T47D (cell line): Measurements from ENCODE around the gene MT1H.
A peak's percentile ranks its signal among the peaks of the same experiment; 100 is the strongest.
"Not testable (repeated sequence)": the region's sequence is repeated elsewhere in the genome, so short reads cannot be mapped to it uniquely, and the experiment has no call there.

ENCODE experiments used
- DNase-seq, 2 experiments: peaks; one replicate each; pipeline versions ENCODE4 v3.0.0 to v3.0.0-alpha.2; 2011 to 2012; ENCODE audit warnings: low read depth in 1 of 2, low spot score in 1 of 2
- JUND ChIP-seq: IDR thresholded peaks from 2 replicates; pipeline ENCODE4 v1.6.1; 2012; ENCODE audit warnings: low read depth
- in situ Hi-C: cut with HindIII; loops from 2 replicates; pipeline ENCODE4 v1.10.0; 2016; ENCODE audit warnings: low sequenced_read_pairs, low pct_unique_long_range_greater_than_20kb

Gene MT1H

DNA sequence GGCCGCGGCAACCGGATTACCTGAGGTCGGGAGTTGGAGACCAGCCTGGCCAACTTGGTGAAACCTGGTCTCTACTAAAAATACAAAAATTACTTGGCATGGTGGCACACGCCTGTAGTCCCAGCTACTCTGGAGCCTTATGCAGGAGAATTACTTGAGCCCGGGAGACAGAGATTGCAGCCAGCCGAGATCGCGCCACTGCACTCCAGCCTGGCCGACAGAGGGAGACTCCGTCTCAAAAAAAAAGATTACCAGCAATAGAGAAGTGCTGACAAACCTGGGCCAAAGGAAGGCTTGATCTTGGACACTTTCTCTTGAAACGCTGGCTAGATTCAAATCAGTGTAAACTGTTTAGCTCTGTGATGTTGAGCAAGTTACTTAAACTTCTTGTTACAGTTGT, 4.3 kb downstream of the MT1H start:
- no peak for TF ChIP-seq JUND
- in situ Hi-C loops = no loop called here
- peak in 1 of 2 experiments; percentile 57 for DNase-seq

DNA sequence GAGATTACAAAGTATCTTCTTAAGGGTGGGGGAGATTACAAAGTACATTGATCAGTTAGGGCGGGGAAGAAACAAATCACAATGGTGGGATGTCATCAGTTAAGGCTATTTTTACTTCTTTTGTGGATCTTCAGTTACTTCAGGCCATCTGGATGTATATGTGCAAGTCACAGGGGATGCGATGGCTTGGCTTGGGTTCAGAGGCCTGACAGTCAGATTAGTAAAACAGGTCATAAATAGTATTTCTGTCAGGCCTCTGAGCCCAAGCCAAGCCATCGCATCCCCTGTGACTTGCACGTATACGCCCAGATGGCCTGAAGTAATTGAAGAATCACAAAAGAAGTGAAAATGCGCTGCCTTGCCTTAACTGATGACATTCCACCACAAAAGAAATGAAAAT, 5.0 kb downstream of the MT1H start:
- DNase-seq, in situ Hi-C loops: not testable (repeated sequence)

DNA sequence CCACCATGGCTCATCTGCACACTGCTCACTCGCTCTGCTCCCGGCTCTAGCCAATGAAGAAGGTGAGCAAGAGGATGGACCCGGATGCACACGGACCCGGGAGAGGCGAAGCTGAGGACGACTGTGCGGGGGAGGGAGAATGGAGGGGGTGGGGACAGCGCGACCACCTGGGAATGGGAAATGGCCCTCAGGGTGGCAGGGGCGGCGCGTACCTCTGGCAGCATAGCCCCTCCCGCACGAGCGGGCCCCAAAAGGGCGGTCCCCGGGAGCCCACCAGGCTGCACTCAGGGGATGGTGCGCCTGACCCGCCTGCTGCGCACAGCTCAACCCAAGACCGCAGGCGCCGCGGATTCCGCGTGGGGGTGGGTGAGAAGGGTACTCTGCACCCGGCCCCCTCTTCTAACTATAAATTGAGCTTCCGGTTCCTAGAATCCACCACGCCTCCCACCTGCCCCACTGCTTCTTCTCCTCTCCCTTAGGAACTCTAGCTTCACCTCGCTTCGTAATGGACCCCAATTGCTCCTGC, 6.1 kb downstream of the MT1H start:
- in situ Hi-C loops = no loop called here
- DNase-seq = no peak
- no peak for TF ChIP-seq JUND

DNA sequence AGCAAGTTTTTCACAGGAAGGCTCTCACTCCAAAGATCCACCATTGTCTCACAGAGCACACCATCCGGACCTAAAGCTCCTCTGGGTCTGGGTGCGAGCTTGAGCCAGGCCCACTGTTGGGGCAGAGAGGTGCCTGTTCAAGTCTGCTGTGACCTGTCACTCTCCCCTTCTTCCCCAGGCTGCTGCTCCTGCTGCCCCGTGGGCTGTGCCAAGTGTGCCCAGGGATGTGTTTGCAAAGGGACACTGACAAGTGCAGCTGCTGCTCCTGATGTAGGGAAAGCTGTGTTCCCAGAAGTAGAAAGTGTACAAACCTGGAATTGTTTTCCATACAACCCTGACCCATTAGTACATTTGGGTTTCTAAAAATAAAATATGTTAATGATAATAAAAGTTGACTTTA, 7.9 kb downstream of the MT1H start:
- no peak for DNase-seq
- no peak for TF ChIP-seq JUND
- in situ Hi-C loops = no loop called here

DNA sequence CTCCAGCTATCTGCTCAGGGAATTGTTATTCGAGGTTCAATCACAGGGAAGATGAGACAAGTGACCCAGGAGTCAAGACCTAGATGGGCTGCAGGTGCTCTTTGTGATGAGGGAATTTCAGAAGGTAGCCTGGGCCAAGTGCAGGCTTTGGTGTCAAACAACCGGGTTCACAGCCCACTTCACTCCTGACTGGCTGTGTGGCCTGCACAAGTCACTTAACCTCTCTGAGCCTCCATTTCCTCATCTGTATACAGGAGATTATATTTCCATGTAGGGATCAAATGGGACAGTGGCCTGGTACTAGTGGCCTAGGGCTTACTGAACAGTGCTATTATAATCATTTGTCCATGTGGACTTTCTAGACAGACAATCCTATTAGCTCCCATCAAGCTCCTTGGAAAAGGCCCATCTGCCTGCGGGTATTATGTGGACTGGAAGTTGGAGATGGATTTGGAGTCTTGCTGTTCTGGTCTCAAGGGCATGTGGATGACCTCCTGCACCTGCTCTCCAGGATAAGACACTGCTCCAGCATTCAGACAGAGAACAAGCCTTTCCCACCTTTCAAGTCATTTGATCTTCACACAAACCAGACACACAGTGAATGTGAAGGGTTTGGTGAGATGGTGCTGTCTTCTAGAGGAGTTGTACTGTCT, 9.6 kb downstream of the MT1H start:
- TF ChIP-seq JUND = no peak
- DNase-seq = no peak
- in situ Hi-C loops = no loop called here

DNA sequence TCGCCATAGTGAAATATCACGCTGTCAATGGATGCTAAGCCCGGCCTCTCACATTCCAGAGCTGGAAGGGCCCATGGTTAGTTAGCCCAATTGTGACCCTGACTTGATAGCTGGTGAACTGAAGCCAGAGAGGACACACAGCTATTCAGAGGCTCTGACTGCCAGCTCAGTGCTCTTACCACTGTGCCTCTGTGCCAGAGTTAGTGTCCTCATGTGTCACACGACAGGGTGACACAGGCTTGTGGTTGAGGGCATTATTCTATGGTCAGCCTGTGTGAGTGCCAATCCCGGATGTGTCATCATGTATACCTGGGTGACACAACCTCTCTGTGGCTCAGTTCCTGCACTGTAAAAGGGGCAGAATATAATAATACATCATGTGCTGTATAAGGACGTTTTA, 10.2 kb downstream of the MT1H start:
- TF ChIP-seq JUND = no peak
- in situ Hi-C loops = no loop called here
- no peak for DNase-seq

DNA sequence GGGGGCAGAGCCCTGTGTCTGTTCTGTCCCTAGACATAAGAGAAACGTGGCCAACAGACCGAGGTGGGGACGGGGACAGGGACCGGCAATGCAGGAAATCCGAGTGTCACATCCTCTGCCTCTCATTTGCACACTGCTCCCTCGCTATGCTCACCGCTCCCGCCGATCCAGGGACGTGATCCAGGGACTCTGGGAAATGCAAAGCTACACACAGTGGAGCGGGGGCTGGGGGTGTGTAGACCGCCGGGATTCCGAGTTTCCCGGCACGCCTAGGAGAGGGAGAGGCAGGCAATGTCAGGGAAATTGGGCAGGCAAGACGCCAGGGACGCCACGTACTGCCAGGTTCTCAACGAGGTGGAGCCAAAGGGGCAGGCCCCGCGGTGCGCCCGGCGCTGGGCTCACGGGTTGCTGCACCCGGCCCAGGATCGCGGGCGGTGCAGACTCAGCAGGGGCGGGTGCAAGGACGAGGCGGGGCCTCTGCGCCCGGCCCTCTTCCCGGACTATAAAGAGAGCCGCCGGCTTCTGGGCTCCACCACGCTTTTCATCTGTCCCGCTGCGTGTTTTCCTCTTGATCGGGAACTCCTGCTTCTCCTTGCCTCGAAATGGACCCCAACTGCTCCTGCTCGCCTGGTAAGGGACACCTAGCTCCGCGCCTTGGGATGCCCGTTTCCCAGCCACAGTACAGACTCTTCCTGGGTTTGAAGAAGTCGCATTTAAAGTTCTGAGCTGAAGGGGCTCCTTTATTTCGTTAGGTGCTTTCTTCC, 12.5 kb downstream of the MT1H start, which contains the start of gene MT1X:
MT1X (plus strand) TSS at position 532 of the 764 bp plus-strand sequence; CDS start at position 603, 71 bp downstream.
- DNase-seq = peak; percentile 60 to 93
- TF ChIP-seq JUND = no peak
- in situ Hi-C loops = no loop called here

DNA sequence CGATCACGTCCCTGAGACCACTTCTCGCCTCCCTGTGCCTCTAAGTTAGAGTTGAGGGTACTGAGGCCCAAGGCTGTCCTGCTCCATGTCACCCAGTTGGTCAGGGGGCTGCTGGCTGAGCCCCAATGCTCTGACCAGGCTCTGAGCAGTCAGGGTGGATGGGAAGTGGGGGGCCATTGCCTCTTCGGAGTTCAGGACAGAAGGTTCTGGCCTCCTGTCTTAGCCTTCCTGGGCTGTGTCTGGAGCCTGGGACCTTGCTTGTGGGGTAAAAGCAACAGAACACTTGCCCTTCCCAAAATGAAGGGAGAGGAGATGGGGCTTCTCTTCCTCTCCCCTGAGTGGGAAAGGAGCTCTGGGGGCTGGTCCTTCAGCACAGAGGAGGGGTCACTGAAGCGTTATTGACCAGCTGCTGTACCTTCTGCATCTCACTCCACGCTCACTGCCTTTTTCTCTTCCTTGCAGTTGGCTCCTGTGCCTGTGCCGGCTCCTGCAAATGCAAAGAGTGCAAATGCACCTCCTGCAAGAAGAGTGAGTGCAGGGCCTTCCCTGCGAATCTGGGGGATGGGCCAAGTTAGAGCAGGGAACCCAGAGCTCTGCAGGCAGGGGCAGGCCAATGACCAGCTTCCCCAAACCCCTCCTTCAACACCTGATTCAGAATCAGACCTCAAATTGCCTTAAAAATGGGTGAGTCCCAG, 13.2 kb downstream of the MT1H start:
- no peak for DNase-seq

DNA sequence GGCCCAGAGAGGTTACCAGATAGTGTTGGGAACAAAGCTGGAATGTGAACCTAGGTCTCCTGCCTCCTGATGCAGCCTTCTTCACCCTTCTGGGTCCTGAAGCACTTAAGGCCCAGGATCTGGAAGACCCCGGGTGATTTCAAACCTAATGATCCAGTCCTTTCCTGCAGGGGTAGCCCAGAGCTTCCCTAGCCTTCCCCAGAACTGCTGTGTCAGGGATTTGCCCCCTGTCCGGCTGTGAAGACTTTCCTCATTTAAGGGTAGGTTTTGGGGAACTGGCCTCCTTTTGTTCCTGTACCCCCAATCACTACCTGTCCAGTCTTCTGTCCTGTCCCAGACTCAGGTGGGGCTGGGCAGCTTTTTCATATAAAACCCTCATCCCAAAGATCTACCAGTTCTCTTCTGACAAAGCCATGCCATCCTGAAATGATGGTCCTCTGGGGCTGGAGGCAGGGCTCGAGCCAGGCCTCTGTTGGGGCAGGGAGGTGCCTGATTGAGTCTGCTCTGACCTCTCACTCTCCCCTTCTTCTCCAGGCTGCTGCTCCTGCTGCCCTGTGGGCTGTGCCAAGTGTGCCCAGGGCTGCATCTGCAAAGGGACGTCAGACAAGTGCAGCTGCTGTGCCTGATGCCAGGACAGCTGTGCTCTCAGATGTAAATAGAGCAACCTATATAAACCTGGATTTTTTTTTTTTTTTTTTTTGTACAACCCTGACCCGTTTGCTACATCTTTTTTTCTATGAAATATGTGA, 14.0 kb downstream of the MT1H start:
- TF ChIP-seq JUND = no peak
- no peak for DNase-seq
- in situ Hi-C loops = no loop called here

More for the DNA sequence above, 13.2 kb downstream of the MT1H start:
- in situ Hi-C loops = no loop called here
- TF ChIP-seq JUND = no peak

DNA sequence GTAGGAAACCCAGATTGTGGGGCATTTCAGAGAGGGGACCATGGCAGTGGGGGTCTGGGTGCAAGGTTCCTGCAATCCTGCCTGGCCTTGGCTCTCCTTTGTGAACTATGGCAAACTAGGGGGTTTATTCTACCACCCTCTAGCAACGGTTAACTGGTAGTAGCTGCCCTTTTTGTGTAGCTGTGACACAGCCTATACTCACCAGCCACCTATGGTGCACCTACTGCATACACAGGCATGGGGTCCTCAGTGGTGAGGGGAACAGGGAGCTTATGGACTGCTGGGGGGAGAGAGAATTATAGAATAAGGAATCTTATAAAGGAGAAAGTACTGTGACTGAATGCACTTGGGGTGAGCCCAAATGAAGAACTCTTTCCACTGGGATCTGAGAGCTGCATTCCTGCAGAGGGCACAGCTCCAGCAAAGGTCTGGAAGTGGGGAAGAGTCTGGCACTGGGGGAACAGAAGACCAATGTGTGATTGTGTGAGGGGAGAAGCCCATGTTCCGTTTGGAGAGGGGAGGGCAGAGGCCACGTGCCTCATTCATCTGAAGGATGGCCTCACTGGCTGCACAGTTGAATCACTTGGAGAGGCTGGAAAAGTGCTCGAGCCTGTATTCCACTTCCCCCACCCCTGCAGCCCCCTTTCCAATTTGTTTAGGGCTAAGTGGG, 14.8 kb downstream of the MT1H start:
- TF ChIP-seq JUND = no peak
- in situ Hi-C loops = no loop called here
- DNase-seq = no peak

DNA sequence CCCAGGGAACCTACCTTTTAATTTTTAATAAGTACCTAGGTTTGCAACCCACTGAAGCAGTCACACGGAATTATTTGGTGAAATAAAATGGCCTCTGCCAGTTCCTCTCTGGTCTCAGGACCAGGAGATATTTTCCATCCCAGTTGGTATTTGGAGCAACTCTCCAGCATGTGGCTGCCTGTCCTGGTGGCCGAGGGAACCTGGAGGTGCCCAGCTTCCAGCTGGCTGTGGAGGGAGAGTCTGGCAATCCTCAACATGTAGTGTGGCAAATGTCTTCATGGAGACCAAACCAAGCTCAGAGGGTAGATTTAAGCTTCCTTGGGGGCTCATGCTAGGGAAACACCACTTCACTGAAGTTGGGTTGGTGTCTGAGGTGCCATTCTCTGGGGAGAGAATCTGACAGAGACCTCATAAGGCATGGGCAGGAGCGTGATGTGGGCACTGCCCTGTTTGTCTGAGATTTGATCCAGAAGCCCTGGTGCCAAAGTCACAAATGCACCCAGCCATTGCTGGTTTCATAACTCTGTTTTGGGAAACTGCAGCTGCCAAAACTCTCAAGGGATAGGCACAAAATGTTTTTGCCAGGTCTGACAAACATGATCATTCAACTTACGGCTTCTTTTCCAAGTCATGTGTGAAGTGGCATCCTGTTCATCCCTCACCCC, 15.4 kb downstream of the MT1H start:
- in situ Hi-C loops = no loop called here
- no peak for DNase-seq
- no peak for TF ChIP-seq JUND
